ENCODE data around the gene LUZP4.
"Not testable (repeated sequence)": the region's sequence is repeated elsewhere in the genome, so short reads cannot be mapped to it uniquely, and the experiment has no call there.

LUZP4 gene, protein sequence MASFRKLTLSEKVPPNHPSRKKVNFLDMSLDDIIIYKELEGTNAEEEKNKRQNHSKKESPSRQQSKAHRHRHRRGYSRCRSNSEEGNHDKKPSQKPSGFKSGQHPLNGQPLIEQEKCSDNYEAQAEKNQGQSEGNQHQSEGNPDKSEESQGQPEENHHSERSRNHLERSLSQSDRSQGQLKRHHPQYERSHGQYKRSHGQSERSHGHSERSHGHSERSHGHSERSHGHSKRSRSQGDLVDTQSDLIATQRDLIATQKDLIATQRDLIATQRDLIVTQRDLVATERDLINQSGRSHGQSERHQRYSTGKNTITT

DNA sequence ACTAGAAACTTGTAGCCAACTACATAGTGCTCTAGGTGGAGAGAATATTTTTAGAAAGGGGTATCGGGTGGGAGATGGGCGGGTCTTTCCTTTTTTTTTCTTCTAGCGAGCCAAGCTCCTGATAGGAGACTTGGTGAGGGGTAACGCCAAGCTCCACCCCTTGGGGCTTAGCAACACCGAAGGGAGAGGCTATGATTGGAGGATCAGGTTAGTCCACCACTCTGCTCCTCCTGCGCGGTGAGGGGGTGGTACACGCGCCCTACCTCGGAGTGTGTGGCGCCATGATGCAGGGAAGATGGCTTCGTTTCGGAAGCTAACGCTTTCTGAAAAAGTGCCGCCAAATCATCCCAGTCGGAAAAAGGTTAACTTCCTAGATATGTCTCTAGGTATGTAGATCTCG, at the start of gene LUZP4:
Gene LUZP4 (plus strand): TSS at position 251 of the 400 bp plus-strand sequence. CDS start 45 bp downstream, at position 296.
- no peak for DNase-seq

GRCh38 chrX:115251458-115252233, 37.9 kb upstream of the LUZP4 start:
- no peak for DNase-seq

- DNase-seq = no peak
Measured at GRCh38 chrX:115255003-115255402, 34.5 kb upstream of the LUZP4 start.

- no peak for DNase-seq
Measured at GRCh38 chrX:115257711-115258110, 31.8 kb upstream of the LUZP4 start.

DNA sequence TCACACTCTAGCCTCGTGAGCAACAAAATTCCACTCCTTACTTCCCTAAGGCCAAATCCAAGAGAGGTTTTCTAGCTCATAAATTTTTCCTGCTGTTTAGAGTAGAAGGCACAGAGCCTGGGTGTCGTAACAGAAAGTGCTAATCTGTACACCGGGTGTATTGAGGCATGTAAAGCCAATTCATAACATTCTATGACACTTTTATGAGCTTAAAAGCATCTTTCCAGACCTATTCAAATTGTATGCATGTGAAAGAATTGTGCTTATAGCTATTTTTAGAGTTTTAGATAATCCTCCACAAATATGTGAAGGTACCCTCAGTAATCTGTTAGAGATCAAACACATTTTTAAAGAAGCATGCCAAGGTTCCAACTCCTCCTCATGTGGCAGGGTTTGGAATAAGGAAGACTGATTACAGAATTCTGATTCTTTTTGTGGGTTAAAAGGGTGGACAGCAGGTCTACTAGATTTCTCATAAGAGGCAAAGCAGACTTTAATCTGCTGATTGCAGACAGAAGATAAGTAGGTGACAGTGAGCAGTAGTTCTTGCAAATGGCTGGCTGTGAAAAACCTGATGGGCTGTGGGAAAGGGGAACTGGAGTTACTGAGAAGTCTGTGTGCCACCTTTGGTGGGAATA, 30.2 kb upstream of the LUZP4 start:
- DNase-seq = no peak

DNA sequence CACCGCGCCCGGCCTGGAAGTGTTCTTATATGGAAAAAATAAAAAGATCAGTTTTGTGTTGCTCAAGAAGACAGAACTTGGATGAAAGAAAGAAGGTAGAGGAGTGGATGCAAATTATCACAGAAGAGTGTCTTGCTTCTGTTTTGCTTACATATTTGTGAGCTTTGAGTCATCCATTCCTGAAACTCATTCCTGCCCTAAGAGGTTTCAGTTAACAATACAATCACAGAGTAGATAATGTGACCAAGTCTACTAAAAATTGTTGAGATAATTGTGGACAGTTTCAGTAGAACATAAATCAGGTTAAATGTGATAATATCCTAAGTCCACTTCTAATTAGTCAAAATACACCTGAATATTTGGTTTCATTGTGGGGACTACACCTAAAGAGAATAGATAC, 29.2 kb upstream of the LUZP4 start:
- no peak for DNase-seq

- no peak for DNase-seq
Measured at GRCh38 chrX:115261148-115261547, 28.4 kb upstream of the LUZP4 start.

GRCh38 chrX:115264009-115264408, 25.5 kb upstream of the LUZP4 start:
- no peak for DNase-seq

DNA sequence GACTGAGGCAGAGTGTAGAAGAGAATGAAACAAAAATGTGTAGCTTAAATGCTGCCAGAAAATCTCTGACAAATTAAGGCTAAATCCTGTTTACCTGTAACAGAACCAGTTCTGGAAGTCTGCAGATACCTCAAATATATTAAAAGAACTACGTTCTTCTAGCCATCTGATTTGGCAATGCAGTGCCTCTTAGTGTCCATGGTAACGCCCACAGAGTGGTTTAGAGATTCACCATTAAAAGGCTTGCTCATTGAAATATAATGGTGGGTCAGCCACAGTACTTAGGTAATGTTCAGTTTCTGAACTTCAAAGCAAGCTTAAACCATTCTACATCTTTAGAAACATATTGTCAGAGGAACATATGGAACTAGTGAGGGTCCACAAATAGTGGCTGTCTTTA, 23.2 kb upstream of the LUZP4 start:
- DNase-seq = no peak

DNA sequence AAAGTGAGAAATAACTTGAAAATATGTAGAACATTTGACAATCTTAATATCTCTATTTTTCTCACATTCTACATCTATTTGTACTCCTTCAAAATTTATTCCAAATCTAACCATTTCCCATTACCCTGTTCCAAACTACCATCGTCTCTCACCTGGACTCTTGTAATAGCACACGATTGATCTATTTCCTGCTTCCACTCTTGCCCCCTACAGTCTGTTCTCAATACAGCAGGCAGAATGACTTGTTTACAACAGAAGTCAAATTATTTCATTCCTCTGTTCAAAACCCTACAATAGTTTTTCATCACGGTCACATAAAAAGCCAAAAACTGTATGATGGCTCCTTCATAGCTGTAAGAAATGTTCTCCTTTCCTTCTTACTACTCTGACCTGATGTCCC, 21.1 kb upstream of the LUZP4 start:
- no peak for DNase-seq

DNA sequence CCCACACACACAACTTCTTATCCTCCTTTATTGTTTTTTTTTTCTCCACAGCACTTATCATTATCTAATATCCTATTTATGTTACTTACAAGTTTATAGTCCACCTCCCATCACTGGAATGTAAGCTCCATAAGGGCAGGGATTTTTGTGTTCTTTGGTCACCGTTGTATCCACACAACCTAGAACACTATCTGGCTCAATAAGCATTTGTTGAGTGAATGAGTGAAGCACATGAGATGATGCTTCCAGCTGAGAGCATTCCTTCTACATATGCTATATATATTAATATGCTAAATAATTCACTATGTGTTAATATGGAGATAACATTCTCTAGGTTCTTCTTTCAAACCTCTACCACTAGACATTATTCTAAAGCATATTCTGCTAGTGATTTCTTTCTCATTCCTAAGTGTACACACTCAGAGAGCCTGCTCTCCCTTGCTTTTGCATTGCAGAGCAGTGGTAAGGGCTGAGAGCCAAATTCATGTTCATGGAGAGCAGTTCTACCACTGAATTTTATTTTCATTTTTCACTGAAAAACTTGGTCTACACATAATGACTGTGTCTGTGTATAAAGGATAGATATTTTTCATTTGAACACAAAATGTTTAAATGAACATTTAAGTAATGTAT, 20.3 kb upstream of the LUZP4 start:
- no peak for DNase-seq

- no peak for DNase-seq
Measured at GRCh38 chrX:115284877-115285276, 4.6 kb upstream of the LUZP4 start.

- DNase-seq = no peak
Measured at GRCh38 chrX:115297189-115297588, 7.7 kb downstream of the LUZP4 start.

DNA sequence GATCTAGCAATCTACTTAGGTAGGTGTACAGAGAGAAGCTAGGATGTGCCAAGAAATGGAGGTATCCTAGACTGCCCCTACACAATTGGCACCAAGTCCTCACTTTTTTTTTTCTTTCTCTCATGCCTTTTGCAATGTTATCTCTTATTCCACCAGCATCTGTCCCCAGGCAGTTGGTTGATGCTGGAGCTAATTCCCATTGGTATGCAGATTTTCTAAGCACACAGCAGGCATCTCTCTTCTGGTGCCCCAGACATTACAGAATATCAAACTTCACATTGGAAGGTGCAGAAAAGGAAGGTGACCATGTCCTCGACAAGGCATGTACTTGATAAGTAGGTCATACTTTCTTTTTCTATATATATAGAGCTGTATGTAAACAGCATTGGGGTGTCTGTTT, 21.6 kb downstream of the LUZP4 start:
- DNase-seq = no peak

DNA sequence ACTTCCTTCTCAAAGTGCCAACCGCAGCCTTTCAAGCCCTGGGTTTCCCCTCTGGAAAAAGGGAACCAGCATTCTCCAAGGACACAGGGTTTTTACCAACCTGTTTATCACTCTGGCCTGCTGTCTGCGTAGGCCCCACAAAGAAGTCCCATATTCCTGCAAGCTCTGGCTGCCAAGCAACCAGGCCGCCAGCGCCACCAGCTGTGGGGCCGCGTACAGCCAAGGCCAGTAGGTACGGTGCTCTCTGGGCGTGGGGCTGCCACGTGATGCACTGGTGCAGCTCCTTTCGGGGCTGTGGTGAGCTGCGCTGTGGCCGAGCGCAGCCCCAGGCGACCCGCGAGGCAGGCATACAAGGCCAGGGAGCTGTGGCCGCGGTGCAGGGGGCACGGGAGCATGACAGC, 22.1 kb downstream of the LUZP4 start:
- DNase-seq = no peak

DNA sequence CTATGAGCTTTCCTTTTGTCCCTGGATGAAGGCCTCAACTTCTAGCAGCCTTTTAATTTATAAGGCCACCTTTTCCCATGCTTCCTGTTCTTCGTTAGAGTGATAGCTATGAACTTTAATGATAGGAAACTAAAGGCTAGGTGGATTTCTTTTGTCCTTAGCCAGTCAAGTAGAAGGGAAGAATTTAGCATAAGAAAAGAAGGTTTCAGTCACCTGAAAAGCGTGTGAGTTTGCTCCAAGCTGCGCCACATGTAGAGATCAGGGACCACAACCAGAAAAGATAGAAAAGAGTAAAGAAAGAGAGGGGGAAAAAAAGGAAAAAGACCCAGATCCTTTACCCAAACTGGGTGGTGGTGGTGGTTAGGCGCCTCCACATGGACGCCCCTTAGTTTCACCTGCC, 28.6 kb downstream of the LUZP4 start:
- no peak for DNase-seq

DNA sequence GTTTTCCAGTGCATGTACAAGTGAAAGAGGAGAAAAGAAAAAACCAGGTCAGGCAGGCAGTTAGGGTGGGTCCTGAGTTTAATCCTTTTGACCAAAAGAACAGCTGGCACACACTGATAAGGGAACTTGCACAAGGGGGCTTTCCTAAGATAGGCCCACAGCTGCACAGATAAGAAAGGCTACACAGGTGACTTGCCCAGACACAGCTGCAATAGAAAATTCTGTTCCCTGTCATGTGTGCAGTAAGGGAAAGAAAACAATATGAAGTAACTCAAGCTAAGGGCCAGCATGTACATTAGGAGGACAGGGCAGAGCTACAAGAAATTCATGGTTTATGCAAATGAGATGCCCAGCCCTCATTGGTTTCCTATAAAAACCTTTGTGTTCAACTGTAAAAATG, 32.9 kb downstream of the LUZP4 start:
- no peak for DNase-seq

GRCh38 chrX:115324194-115324593, 34.7 kb downstream of the LUZP4 start:
- DNase-seq = no peak

- DNase-seq = not testable (repeated sequence)
Measured at GRCh38 chrX:115329282-115329681, 39.8 kb downstream of the LUZP4 start.

DNA sequence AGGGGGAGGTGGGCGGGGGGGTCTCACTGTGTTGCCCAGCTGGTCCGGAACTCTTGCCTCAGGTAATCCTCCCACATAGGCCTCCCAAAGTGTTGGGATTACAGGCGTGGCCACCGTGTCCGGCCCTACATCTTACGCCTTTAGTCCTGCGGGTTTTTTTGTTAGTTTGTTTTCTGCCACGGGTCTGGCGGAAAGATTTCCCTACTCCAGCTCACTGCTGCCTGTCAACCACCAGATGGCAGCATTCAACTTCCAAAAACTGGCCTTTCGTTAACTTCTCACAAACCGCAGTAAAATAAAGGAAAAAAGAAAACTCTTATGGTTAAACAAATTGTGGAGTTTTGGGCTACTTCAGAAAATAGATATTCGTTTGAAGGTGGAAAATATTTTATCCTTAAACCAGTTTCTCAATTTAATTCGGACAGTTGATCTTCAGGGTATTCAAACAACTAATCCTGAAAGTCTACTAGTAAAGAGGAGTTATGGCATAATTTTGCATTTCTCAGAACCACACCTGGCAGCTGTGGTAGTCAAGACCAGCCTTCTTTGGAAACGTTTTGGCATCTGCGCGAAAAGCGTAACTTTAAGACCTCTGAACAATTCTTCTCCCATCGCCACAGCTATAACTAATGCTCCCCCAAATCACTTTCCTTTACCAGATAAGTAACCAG, 41.1 kb downstream of the LUZP4 start:
- DNase-seq = peak in 1 of 2 experiments; percentile 14

- no peak for DNase-seq
Measured at GRCh38 chrX:115332832-115333231, 43.3 kb downstream of the LUZP4 start.

GRCh38 chrX:115333446-115333845, 43.9 kb downstream of the LUZP4 start:
- no peak for DNase-seq

All from AML-193 (cell line).